Smooth muscle cell (in vitro differentiated cells): ENCODE results near the gene RAB27B. TPM values are rescaled to one million over a fixed set of nuclear protein-coding genes. Genes with fewer than 3 reads are reported as not detected.

Experiments
- DNase-seq: peaks from one replicate; lab custom pipeline; 2025; ENCODE audit not compliant: unreplicated experiment; lab: John Stamatoyannopoulos, UW
- H2AFZ ChIP-seq: fragments of 200-600 bp; sonication (generic); 2 replicates; pipeline ENCODE4 v1.6.0; 2016; ENCODE audit warnings: antibody characterized with exemption, low read depth, mild to moderate bottlenecking
- H3F3A ChIP-seq: fragments of 200-600 bp; sonication (generic); 2 replicates; pipeline ENCODE4 v1.6.0; 2017; ENCODE audit warnings: antibody characterized with exemption, low read depth
- H3K27ac ChIP-seq: fragments of 200-600 bp; sonication (generic); 2 replicates; pipeline ENCODE4 v1.5.1; 2016; ENCODE audit warnings: low read depth, mild to moderate bottlenecking
- H3K27me3 ChIP-seq: fragments of 200-600 bp; sonication (generic); 2 replicates; pipeline ENCODE4 v1.6.1; 2016; ENCODE audit warnings: low read depth, mild to moderate bottlenecking
- H3K36me3 ChIP-seq: fragments of 200-600 bp; sonication (generic); 2 replicates; pipeline ENCODE4 v1.5.1; 2016; ENCODE audit warnings: low read depth
- H3K4me1 ChIP-seq: fragments of 200-600 bp; sonication (generic); 2 replicates; pipeline ENCODE4 v1.5.1; 2016; ENCODE audit warnings: low read depth
- H3K4me2 ChIP-seq: fragments of 200-600 bp; sonication (generic); 2 replicates; pipeline ENCODE4 v1.6.0; 2016; ENCODE audit warnings: mild to moderate bottlenecking
- H3K4me3 ChIP-seq: fragments of 200-600 bp; sonication (generic); 2 replicates; pipeline ENCODE4 v1.5.1; 2016; ENCODE audit warnings: mild to moderate bottlenecking
- H3K79me2 ChIP-seq: fragments of 200-600 bp; sonication (generic); 2 replicates; pipeline ENCODE4 v1.6.0; 2016; ENCODE audit warnings: low read depth, mild to moderate bottlenecking
- H3K9ac ChIP-seq: fragments of 200-600 bp; sonication (generic); 2 replicates; pipeline ENCODE4 v1.6.0; 2016; ENCODE audit warnings: low read depth
- H3K9me3 ChIP-seq: fragments of 200-600 bp; sonication (generic); replicated peaks from 2 replicates; pipeline ENCODE4 v1.5.1; 2016; ENCODE audit warnings: low read depth
- H4K20me1 ChIP-seq: fragments of 200-600 bp; sonication (generic); 2 replicates; pipeline ENCODE4 v1.6.0; 2016; ENCODE audit warnings: low read depth
- CTCF ChIP-seq: fragments of 200-600 bp; sonication (generic); IDR thresholded peaks from 2 replicates; pipeline ENCODE4 v1.5.1; 2017; ENCODE audit warnings: borderline replicate concordance, mild to moderate bottlenecking, antibody characterized with exemption; ENCODE audit not compliant: insufficient read depth, poor library complexity, severe bottlenecking
- WGBS: methylation state at CpG from one replicate; pipeline ENCODE4 v1.1.7; 2016; ENCODE audit warnings: low lambda C conversion rate; 5-methylcytosine and 5-hydroxymethylcytosine counted together
- polyA plus RNA-seq: library from polyadenylated mRNA; unstranded; fragments of >200 nt; fragmentation: Nextera tagmentation; extraction: Ambion mirVana; gene quantifications from 2 replicates; pipeline ENCODE4 v1.2.1, GENCODE V29; 2016
- total RNA-seq: library from RNA; depleted of rRNA; stranded (reverse); fragments of >200 nt; gene quantifications from 2 replicates; pipeline ENCODE4 v1.2.3, GENCODE V29; 2014

RAB27B gene
- total and polyA plus RNA-seq, 2 experiments from 2014 or later, result 0.98 to 9.5 TPM

- Histone ChIP-seq H3K36me3 (no peaks in the 10 kb centered on the region), H3K9me3 (no peaks in the 10 kb centered on the region)
Measured at GRCh38 chr18:54888378-54888777, 60.1 kb downstream of the RAB27B start.

GRCh38 chr18:54888933-54889332 is 60.7 kb downstream of the RAB27B start:
- no peak overlapping the region for H3K27ac ChIP-seq

More at GRCh38 chr18:54888378-54888777, 60.1 kb downstream of the RAB27B start:
- H3K4me3 ChIP-seq, result no peak overlapping the region
- no peak for DNase-seq
- H3K4me2 ChIP-seq, result no peak overlapping the region
- no peaks in the 10 kb centered on the region for H3K27me3 ChIP-seq
- H3K4me1 ChIP-seq, result no peaks in the 10 kb centered on the region
- H3K27ac ChIP-seq, result no peak overlapping the region
- no peak overlapping the region for H2AFZ ChIP-seq
- no peak for TF ChIP-seq CTCF
- WGBS, result 78% methylated on average over 2 of the region's 2 CpGs
- H4K20me1 ChIP-seq, result no peaks in the 10 kb centered on the region
- H3K79me2 ChIP-seq, result no peaks in the 10 kb centered on the region
- no peaks in the 10 kb centered on the region for H3F3A ChIP-seq
- H3K9ac ChIP-seq, result no peak overlapping the region

GRCh38 chr18:54899500-54899899 is 71.2 kb downstream of the RAB27B start:
- Histone ChIP-seq H3K4me3 (no peak overlapping the region), H3K27ac (no peak overlapping the region), H3K9ac (no peak overlapping the region), H3K4me2 (no peak overlapping the region), H3K4me1 (no peaks in the 10 kb centered on the region), H3K36me3 (no peaks in the 10 kb centered on the region), H3K27me3 (no peaks in the 10 kb centered on the region), H4K20me1 (no peaks in the 10 kb centered on the region), H3K9me3 (no peaks in the 10 kb centered on the region), H3F3A (no peaks in the 10 kb centered on the region), H2AFZ (no peak overlapping the region), H3K79me2 (no peaks in the 10 kb centered on the region)
- TF ChIP-seq CTCF, result no peak
- no peak for DNase-seq

More at GRCh38 chr18:54888933-54889332, 60.7 kb downstream of the RAB27B start:
- Histone ChIP-seq H4K20me1 (no peaks in the 10 kb centered on the region), H2AFZ (no peak overlapping the region), H3F3A (no peaks in the 10 kb centered on the region), H3K79me2 (no peaks in the 10 kb centered on the region), H3K9me3 (no peaks in the 10 kb centered on the region), H3K27me3 (no peaks in the 10 kb centered on the region), H3K4me2 (no peak overlapping the region), H3K4me3 (no peak overlapping the region), H3K4me1 (no peaks in the 10 kb centered on the region), H3K36me3 (no peaks in the 10 kb centered on the region), H3K9ac (no peak overlapping the region)
- TF ChIP-seq CTCF, result no peak
- WGBS, result 54% methylated on average over 2 of the region's 2 CpGs
- DNase-seq, result no peak

- Histone ChIP-seq H3K27ac (no peak overlapping the region), H3K4me1 (no peaks in the 10 kb centered on the region), H3K36me3 (no peaks in the 10 kb centered on the region), H3K79me2 (no peaks in the 10 kb centered on the region), H2AFZ (no peak overlapping the region), H3K4me3 (no peak overlapping the region), H3K9me3 (no peaks in the 10 kb centered on the region), H3F3A (no peaks in the 10 kb centered on the region), H3K9ac (no peak overlapping the region), H3K4me2 (no peak overlapping the region), H4K20me1 (no peaks in the 10 kb centered on the region), H3K27me3 (no peaks in the 10 kb centered on the region)
- DNase-seq, result no peak
- 86% methylated on average over 2 of the region's 2 CpGs for WGBS
- TF ChIP-seq CTCF, result no peak
Measured at GRCh38 chr18:54900290-54900689, 72.0 kb downstream of the RAB27B start.
